ENCODE data around the gene KRT15.
A peak's percentile ranks its signal among the peaks of the same experiment; 100 is the strongest.

- TF ChIP-seq, protein P1, sequence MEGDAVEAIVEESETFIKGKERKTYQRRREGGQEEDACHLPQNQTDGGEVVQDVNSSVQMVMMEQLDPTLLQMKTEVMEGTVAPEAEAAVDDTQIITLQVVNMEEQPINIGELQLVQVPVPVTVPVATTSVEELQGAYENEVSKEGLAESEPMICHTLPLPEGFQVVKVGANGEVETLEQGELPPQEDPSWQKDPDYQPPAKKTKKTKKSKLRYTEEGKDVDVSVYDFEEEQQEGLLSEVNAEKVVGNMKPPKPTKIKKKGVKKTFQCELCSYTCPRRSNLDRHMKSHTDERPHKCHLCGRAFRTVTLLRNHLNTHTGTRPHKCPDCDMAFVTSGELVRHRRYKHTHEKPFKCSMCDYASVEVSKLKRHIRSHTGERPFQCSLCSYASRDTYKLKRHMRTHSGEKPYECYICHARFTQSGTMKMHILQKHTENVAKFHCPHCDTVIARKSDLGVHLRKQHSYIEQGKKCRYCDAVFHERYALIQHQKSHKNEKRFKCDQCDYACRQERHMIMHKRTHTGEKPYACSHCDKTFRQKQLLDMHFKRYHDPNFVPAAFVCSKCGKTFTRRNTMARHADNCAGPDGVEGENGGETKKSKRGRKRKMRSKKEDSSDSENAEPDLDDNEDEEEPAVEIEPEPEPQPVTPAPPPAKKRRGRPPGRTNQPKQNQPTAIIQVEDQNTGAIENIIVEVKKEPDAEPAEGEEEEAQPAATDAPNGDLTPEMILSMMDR (IDR thresholded peaks at IDR 0.05) = no peak
- peak; percentile 78 for TF ChIP-seq EZH2 (IDR thresholded peaks at IDR 0.05; ENCODE audit: borderline replicate concordance, insufficient read depth, low read depth, low read length, poor library complexity, severe bottlenecking)
Measured at GRCh38 chr17:41527063-41528023, 8.7 kb upstream of the KRT15 start.

All from B cell (primary cell).